ENCODE results near the gene ALG9.

ALG9 gene

GRCh38 chr11:111846636-111847035, 24.7 kb downstream of the ALG9 start:
- in situ Hi-C loops (cut with HindIII; ENCODE audit: low sequenced_read_pairs): loop anchor here (5.0 to 10.0 kb wide), 2 partner anchors 69 to 262 kb away; no protein-coding TSS in a partner anchor
- no peak overlapping the region for H3K4me3 ChIP-seq (ENCODE audit: low read depth, low read length)
- no peak for TF ChIP-seq CTCF (IDR thresholded peaks at IDR 0.05; ENCODE audit: low read depth, low read length, missing control alignments)
- DNase-seq (ENCODE audit: low read depth): no peak

DNA sequence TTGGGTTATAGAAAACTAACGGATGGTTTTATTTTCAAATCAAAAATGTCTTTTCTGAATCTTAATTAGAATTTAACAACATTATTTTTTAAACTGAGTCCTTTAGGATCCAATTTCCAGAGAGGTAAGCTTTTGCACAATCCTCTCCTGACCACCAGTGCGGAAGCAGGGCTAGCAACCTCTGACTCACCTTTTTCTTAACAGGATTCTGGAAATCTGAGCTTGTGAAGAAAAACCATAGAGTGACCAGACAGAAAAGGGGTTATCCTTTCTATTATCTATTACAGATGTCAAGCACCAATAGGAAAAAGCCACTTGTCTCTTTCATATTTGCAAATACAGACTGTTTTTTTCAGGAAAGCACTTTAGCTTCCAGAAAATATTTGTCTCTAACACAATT, 25.3 kb downstream of the ALG9 start:
- TF ChIP-seq CTCF (IDR thresholded peaks at IDR 0.05; ENCODE audit: low read depth, low read length, missing control alignments): no peak
- in situ Hi-C loops (cut with HindIII; ENCODE audit: low sequenced_read_pairs): loop anchor here (5.0 to 10.0 kb wide), 2 partner anchors 69 to 261 kb away; no protein-coding TSS in a partner anchor
- H3K4me3 ChIP-seq (ENCODE audit: low read depth, low read length): no peak overlapping the region
- DNase-seq (ENCODE audit: low read depth): no peak

DNA sequence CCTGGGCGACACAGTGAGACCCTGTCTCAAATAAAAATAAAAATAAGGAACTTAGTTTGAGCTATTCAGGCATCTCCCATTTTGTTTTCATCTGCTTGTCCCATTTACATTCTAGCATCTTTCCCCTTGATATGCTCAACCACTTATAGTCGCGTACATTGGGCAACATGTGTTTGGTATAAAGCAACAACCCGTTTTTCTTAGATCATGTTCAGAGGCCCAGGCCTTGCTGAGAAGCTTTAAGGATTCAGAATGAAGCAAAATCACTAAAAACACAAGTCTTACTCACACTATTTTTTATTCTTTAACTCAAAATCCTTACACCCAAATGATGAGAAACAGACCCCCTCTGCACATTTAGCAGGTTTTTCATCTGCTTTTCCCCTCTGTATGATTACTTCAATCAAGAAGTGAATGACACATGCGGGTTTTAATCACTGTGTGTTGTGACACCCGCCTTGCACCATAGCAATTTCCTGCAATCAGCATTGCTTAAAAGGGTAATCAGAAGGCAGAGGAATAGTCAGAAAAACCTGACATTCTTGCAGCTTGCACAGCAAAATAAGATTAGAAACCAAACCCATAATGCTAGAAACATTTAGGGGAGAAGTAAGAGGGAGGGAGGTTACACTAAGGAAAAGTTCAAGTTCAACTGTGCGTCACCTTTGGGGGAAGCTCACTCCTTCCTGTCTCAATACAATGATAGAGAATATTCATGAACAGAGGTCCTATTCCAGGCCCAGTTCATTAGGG, 25.9 kb downstream of the ALG9 start:
- TF ChIP-seq CTCF (IDR thresholded peaks at IDR 0.05; ENCODE audit: low read depth, low read length, missing control alignments): no peak
- in situ Hi-C loops (cut with HindIII; ENCODE audit: low sequenced_read_pairs): loop anchor here (5.0 to 10.0 kb wide), 2 partner anchors 68 to 261 kb away; no protein-coding TSS in a partner anchor
- DNase-seq (ENCODE audit: low read depth): no peak
- H3K4me3 ChIP-seq (ENCODE audit: low read depth, low read length): no peak overlapping the region

DNA sequence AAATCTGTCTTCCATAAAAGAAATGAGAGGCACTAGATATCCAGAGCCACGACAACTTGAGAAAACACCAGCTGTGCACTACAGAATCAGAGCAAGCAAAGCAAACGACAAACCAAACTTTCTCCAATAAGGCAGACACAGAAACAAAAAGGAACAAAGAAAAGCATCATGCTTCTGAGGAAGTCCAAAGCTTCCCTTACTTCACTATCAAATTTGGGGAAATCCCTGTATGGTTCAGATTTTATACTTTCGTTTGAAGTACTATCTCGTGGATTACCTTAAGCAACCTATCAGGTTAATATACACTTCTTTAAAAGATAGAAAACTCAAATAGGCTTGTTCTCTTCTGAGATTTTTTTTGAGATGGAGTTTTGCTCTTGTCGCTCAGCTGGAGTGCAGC, 27.7 kb downstream of the ALG9 start:
- DNase-seq (ENCODE audit: low read depth): no peak
- TF ChIP-seq CTCF (IDR thresholded peaks at IDR 0.05; ENCODE audit: low read depth, low read length, missing control alignments): no peak
- in situ Hi-C loops (cut with HindIII; ENCODE audit: low sequenced_read_pairs): loop anchor here (10.0 kb wide), 1 partner anchor 259 kb away; no protein-coding TSS in a partner anchor
- no peak overlapping the region for H3K4me3 ChIP-seq (ENCODE audit: low read depth, low read length)

GRCh38 chr11:111841370-111842053, 29.9 kb downstream of the ALG9 start:
- in situ Hi-C loops (cut with HindIII; ENCODE audit: low sequenced_read_pairs): loop anchor here (10.0 kb wide), 1 partner anchor 257 kb away; no protein-coding TSS in a partner anchor
- peak; percentile 78 for TF ChIP-seq CTCF (IDR thresholded peaks at IDR 0.05; ENCODE audit: low read depth, low read length, missing control alignments)
- peak; percentile 96 for DNase-seq (ENCODE audit: low read depth)
- no peak overlapping the region for H3K4me3 ChIP-seq (ENCODE audit: low read depth, low read length)

DNA sequence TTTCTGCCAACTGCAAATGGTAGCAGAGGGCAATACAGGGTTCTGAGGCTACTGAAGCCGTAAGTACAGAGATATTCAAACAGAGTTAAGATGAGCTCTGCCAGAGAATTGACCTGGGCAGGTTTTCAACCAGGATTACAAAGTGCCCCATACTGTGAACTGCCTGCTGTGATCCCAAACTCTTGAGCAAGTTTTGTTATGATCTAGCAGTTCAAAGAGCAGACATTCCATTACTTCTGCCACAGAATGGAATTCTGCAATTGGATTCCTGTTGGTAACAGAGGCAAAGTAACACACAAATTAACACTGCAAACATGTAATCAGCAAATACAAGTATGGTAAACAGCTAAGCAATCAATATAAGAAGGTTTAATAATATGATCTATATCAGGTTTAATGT, 31.2 kb downstream of the ALG9 start:
- in situ Hi-C loops (cut with HindIII; ENCODE audit: low sequenced_read_pairs): loop anchor here (10.0 kb wide), 1 partner anchor 255 kb away; no protein-coding TSS in a partner anchor
- no peak overlapping the region for H3K4me3 ChIP-seq (ENCODE audit: low read depth, low read length)
- DNase-seq (ENCODE audit: low read depth): peak; percentile 64
- TF ChIP-seq CTCF (IDR thresholded peaks at IDR 0.05; ENCODE audit: low read depth, low read length, missing control alignments): no peak
